ENCODE results near the gene ZNF446. TPM values are rescaled to one million over a fixed set of nuclear protein-coding genes. Genes with fewer than 3 reads are reported as not detected.

Gene ZNF446
- total RNA-seq, 1 donor from 2014 or later: 6.6 TPM

DNA sequence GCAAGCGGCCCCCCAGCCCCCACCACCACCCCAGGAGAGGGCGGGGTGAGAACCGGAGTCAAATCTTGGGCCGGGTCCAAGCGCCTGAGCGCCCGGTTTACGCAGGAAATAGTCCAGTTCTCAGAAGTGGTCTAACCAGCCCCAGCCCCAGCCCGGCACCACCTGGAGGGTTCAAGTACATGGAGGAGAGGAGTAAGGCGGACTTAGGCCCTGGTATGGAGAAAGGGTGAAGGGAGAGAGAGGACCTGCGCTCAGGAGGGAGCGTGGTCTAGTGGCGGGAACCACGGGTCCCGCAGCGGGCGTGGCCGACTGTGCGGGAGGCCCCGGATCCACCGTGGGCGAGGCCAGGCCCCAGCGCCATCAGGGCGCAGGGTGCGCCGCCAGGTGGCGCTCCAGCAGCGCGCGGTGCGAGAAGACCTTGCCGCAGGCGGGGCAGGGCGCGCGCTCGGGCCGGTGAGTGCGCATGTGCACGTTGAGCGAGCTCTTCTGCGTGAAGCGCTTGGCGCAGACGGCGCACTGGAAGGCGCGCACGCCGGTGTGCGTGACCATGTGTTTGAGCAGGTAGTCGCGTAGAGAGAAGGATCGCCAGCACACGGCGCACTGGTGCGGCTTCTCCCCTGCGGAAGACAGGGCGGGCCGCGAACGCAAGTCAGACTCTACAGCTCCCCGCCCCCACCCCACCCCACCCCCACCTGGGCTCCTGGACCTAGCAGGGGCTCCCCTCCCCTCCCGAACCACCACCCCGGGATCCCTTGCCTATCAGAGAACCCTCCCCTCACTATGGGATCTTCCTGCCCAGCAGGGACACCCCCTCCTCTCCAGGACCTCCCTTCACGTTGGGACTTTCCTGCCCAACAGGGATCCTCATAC, 37.8 kb downstream of the ZNF446 start:
- DNase-seq (ENCODE audit: low spot score): peak; percentile 96
- intact Hi-C loops (cut with micrococcal nuclease): loop anchor here (1.0 kb wide), 7 partner anchors 15 to 187 kb away; partner anchors contain the start of genes TRIM28 and ZNF446
- Mint-ChIP-seq H3K4me3 (peak overlapping the region; percentile 91), H3K27ac (peak overlapping the region; percentile 96), H3K9me3 (no peaks in the 10 kb centered on the region), H3K4me1 (ENCODE audit: low read depth) (peaks cover 20% of the 10 kb centered on the region), H3K36me3 (ENCODE audit: low read depth) (peaks cover 19% of the 10 kb centered on the region), H3K27me3 (ENCODE audit: insufficient read depth) (peaks cover 3% of the 10 kb centered on the region)

DNA sequence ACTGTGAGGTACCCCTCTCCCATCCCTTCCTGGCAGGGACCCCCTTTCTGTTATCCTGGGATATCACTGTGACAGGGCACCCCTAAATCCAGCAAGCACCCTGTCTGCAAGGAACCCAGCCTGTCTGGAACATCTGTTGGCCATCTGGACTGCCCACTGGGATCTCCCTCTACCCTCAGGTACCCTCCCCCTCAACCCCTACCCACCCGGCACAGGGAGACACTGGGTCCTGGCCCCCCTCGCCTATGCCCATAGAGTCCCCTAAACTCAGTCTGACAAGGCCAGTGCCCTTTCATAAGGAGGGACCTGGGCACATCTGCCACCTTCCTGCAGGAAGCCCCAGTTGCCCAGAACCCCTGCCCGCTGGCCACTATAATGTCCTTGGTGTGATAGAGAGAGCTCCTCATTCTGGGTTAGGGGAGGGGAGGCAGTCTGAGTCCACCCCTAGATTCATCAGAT, 38.4 kb downstream of the ZNF446 start:
- DNase-seq (ENCODE audit: low spot score): no peak
- Mint-ChIP-seq H3K4me1 (ENCODE audit: low read depth) (peaks cover 24% of the 10 kb centered on the region), H3K27me3 (ENCODE audit: insufficient read depth) (peaks cover 3% of the 10 kb centered on the region), H3K36me3 (ENCODE audit: low read depth) (peaks cover 23% of the 10 kb centered on the region), H3K27ac (peak overlapping the region; percentile 89), H3K4me3 (peak overlapping the region; percentile 91), H3K9me3 (no peaks in the 10 kb centered on the region)
- intact Hi-C loops (cut with micrococcal nuclease): loop anchor here (1.0 kb wide), 7 partner anchors 15 to 187 kb away; partner anchors contain the start of genes TRIM28 and ZNF446

DNA sequence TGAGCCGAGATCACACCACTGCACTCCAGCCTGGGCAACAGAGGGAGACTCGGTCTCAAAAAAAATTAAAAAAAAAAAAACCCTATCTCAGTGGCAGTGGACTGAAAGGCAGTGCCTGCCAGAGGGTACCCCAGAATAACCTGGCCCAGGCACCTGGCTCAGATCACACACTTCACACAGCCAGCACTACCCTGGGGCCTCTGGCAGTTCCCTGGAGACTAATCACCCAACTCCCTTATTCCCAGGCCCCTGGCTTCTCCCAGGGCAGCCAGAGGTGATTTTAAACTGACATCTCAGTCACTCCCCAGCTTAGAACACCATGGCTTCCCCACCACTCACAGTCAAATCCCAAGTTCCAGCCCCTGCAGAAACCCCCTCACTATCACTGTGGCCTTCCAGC, 39.1 kb downstream of the ZNF446 start:
- Mint-ChIP-seq H3K36me3 (ENCODE audit: low read depth) (peaks cover 24% of the 10 kb centered on the region), H3K4me1 (ENCODE audit: low read depth) (peaks cover 30% of the 10 kb centered on the region), H3K27ac (peak overlapping the region; percentile 93), H3K27me3 (ENCODE audit: insufficient read depth) (peaks cover 3% of the 10 kb centered on the region), H3K9me3 (no peaks in the 10 kb centered on the region), H3K4me3 (peak overlapping the region; percentile 91)
- DNase-seq (ENCODE audit: low spot score): no peak
- intact Hi-C loops (cut with micrococcal nuclease): no loop called here

DNA sequence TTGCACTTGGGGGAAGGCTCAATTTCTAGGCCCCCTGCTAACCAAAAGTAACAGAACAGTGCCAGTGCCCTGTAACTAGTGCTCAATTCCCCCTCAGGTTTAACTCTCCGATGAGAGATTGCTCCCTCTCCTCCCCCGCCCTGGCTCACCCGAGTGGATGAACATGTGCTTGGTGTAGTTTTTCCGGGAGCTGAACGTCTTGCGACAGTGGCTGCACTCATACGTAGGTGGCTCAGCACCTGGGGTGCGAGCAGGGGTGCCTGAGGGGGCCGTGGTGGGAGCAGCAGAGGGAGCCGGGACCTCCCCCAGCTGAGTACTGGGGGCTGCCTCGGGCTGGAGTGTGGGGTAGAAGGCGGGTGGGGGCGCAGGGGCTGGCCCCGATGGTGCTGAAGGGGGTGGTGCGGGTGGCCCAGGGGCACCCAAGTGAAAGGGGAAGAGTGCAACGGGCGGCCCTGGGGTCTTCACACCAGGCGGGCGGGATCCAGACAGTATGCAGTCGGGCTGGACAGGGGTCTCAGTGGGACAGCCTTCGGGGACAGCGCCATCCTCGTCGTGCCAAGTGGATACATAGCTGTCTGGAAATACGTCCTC, 40.2 kb downstream of the ZNF446 start:
- peak overlapping the region; percentile 93 for H3K27ac Mint-ChIP-seq

DNA sequence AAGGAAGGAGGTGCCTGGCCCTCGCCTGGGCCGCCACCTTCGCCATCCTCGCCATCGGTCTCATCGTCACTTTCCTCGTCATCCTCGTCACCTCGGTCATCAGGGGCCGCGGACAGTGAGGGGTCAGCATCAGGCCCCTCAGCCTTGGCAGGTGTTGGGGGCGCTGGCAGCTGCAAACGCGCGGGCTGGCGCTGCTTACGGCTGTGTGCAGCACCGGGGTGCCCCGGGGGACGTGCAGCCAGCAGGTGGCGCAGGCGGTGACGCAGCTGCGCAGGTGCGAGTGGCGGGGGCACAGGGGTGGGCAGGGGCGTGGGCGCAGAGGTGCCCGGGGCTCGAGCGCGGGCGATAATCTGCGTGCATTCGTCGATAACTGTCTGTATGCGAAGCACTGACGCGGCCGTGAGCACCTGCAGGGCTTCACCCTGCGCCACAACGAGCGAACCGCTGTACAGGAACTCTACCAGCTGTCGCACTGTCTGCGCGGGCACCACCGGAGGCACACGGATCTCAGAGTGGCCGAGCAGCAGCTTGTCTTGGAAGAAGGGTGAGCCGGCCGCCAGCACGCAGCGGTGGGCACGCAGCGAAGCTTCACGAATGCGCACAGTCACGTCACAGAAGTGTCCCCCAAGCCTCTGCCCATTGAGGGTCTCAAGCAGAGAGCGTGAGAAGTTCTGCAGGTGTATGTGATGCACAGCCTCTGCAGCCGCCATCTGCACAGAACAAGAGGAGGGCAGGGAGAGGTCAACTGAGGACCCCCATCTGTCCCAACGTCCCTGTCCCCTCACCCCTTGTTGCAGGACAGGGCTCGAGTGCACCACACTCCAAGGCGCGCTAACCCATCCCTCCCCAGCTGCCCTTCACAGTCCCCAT, 41.0 kb downstream of the ZNF446 start:
- Mint-ChIP-seq H3K4me3 (peak overlapping the region; percentile 22), H3K27ac (no peak overlapping the region), H3K4me1 (ENCODE audit: low read depth) (peaks cover 34% of the 10 kb centered on the region), H3K27me3 (ENCODE audit: insufficient read depth) (peaks cover 3% of the 10 kb centered on the region), H3K36me3 (ENCODE audit: low read depth) (peaks cover 26% of the 10 kb centered on the region), H3K9me3 (no peaks in the 10 kb centered on the region)
- DNase-seq (ENCODE audit: low spot score): no peak
- intact Hi-C loops (cut with micrococcal nuclease): no loop called here

More for the DNA sequence above, 40.2 kb downstream of the ZNF446 start:
- Mint-ChIP-seq H3K4me3 (peak overlapping the region; percentile 76), H3K36me3 (ENCODE audit: low read depth) (peaks cover 26% of the 10 kb centered on the region), H3K4me1 (ENCODE audit: low read depth) (peaks cover 34% of the 10 kb centered on the region), H3K9me3 (no peaks in the 10 kb centered on the region), H3K27me3 (ENCODE audit: insufficient read depth) (peaks cover 3% of the 10 kb centered on the region)
- intact Hi-C loops (cut with micrococcal nuclease): no loop called here
- DNase-seq (ENCODE audit: low spot score): no peak

DNA sequence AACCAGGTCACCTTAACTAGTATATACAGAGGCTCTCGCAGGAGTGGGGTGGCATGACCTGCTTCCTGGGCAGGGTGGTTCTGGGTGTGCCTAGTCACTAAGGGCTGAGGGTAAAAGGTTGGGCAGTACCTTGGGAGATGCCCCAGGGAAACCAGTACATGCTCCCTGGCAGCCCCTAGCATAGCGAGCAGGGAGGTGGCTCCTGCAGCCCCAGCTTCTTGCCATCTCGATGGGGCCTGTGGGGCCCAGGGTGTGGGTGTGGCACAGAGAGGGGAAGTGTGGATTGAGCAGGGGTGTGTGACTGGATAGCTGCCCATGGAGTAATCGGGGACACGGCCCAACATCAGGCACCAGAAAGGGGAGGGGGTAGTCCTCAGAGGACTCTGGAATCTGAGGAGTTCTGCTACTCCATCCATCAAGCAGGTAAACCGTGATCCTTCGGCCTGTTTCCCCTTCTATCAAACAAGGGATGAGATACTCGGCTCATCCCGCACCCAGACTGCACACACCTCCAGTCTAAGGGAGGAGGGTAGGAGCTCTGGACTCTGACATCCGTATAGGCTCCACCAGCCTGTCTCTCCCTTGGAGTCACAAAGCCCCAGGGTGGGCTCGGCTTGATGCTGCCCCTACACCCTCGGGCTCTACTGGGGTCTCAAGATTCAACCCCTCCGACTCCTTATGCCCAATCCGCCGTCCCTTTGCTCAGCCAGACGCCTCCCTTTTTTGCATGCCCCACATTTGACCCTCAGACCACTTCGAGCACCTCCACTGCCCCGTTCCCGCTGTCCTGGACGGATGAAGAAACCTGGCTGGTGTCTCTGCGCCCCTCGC, 42.3 kb downstream of the ZNF446 start:
- Mint-ChIP-seq H3K36me3 (ENCODE audit: low read depth) (peaks cover 26% of the 10 kb centered on the region), H3K9me3 (no peaks in the 10 kb centered on the region), H3K4me1 (ENCODE audit: low read depth) (peaks cover 34% of the 10 kb centered on the region), H3K27me3 (ENCODE audit: insufficient read depth) (peaks cover 3% of the 10 kb centered on the region), H3K4me3 (peak overlapping the region; percentile 99), H3K27ac (peak overlapping the region; percentile 99)
- intact Hi-C loops (cut with micrococcal nuclease): loop anchor here (1.0 to 2.0 kb wide), 13 partner anchors 19 to 300 kb away; partner anchors contain the start of genes ERVK3-1, MZF1, TRIM28 and UBE2M
- DNase-seq (ENCODE audit: low spot score): no peak

DNA sequence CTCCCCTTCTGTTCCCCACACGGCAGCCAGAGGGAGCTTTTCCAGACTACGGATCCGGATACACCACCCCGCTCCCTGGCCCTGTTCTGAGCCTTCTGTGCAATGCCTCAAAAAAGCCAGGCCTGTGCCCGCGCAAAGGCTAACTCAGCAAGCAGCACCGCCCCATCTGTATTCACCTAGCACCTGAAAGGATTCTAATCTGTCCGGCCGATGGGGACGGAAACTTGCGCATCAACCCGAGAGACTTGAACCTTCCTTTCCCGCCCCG, 42.9 kb downstream of the ZNF446 start:
- peak; percentile 42 for DNase-seq (ENCODE audit: low spot score)
- peak overlapping the region; percentile 99 for H3K4me3 Mint-ChIP-seq
- H3K27ac Mint-ChIP-seq: peak overlapping the region; percentile 99
- H3K9me3 Mint-ChIP-seq: no peaks in the 10 kb centered on the region
- H3K36me3 Mint-ChIP-seq (ENCODE audit: low read depth): peaks cover 25% of the 10 kb centered on the region
- H3K27me3 Mint-ChIP-seq (ENCODE audit: insufficient read depth): peaks cover 3% of the 10 kb centered on the region
- H3K4me1 Mint-ChIP-seq (ENCODE audit: low read depth): peaks cover 34% of the 10 kb centered on the region
- intact Hi-C loops (cut with micrococcal nuclease): loop anchor here (1.0 to 2.0 kb wide), 13 partner anchors 20 to 300 kb away; partner anchors contain the start of genes ERVK3-1, MZF1, TRIM28 and UBE2M

DNA sequence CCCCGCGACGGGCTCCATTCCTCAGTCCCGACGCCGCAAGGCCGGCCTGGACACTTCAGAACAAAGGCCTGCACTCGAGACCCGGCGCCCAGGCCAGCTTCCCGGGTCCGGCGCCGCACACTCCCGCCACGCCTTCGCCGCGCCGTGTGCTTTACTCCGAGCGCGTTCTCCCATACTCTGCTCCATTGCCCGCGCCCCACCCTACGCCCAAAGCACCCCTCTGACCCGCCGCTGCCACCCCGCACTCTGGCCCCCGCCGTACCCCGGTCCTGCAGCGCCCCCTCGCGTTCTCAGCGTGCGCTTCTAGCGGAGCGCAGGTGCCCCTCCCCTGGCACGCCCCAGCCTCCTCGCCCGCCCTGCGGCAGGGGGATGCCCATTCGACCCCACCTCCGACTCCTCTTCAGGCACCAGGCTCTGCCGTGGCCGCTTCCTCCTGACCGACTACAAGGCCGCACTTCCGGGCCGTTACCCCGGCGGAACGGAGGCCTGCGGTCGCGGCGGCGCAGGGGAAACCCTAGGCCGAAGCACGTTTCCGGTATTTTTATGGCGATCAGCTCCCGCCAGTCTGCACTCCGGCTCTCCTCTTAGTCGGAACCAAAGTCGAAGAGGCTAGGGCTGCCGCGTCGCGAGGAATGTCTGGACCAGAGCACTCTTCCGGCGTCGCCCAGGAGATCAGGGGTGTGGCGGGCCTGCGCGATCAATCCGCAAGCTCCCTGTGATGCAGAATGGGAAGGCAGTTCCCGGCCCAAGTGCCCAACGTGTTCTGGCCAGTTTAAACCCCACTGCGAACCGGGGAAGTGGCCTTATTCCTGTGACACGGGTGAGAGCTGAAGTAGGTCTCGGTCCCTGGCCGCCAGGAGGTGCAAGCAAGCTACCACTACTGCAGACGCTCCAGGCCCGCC, 43.5 kb downstream of the ZNF446 start, which contains the start of gene ZBTB45:
Gene ZBTB45 (minus strand): TSS at position 456 of the 902 bp plus-strand sequence. CDS start 2,137 bp downstream, outside the sequence.
- Mint-ChIP-seq H3K27me3 (ENCODE audit: insufficient read depth) (peaks cover 3% of the 10 kb centered on the region), H3K4me3 (peak within 1 kb of the TSS; percentile 99)

DNA sequence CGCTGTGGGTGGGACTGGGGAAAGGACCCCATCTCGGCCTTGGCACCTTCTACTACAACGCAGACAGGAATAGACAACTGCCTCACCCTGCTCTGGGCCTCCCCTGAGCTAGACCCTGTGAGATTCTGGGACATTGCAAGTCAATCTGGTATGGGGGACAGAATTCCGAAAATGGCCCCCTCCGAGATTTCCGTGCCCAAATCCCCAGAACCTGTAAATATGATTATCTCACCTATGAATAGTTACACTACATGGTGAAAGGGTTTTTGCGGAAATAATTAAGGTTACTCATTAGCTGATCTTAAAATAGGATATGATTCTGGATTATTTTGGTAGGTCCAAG, 44.1 kb downstream of the ZNF446 start:
- intact Hi-C loops (cut with micrococcal nuclease): loop anchor here (1.0 kb wide), 1 partner anchor 18 kb away; no protein-coding TSS in a partner anchor
- peak overlapping the region; percentile 99 for H3K4me3 Mint-ChIP-seq
- peak overlapping the region; percentile 99 for H3K27ac Mint-ChIP-seq
- no peaks in the 10 kb centered on the region for H3K9me3 Mint-ChIP-seq
- peaks cover 21% of the 10 kb centered on the region for H3K36me3 Mint-ChIP-seq (ENCODE audit: low read depth)
- peaks cover 33% of the 10 kb centered on the region for H3K4me1 Mint-ChIP-seq (ENCODE audit: low read depth)
- H3K27me3 Mint-ChIP-seq (ENCODE audit: insufficient read depth): peaks cover 3% of the 10 kb centered on the region
- DNase-seq (ENCODE audit: low spot score): no peak

More for the DNA sequence above, 43.5 kb downstream of the ZNF446 start, which contains the start of gene ZBTB45:
- no peaks in the 10 kb centered on the region for H3K9me3 Mint-ChIP-seq
- intact Hi-C loops (cut with micrococcal nuclease): loop anchor here (1.0 to 2.0 kb wide), 14 partner anchors 19 to 301 kb away; partner anchors contain the start of genes ERVK3-1, MZF1, TRIM28 and UBE2M
- peak within 1 kb of the TSS; percentile 99 for H3K27ac Mint-ChIP-seq
- peak; percentile 91 for DNase-seq (ENCODE audit: low spot score)
- H3K4me1 Mint-ChIP-seq (ENCODE audit: low read depth): peaks cover 34% of the 10 kb centered on the region
- peaks cover 24% of the 10 kb centered on the region for H3K36me3 Mint-ChIP-seq (ENCODE audit: low read depth)

DNA sequence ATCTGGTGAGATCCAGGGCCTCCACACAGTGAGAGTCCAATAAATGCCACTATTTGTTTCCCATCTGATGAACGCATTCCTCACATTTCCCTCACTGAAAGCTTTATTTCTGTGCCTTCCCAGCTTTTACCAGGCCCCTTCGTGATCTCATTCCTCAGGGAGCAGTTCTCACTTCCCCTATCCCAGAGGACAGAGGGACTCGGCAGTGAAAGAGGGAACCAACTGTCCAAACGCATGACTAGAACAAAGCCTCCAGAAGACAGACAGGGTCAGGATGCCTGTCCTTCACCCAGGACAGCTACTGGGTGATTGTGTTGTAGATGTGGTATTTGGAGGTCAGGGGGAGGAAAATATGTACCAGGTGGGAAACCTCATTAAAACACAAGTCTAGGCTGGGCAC, 45.5 kb downstream of the ZNF446 start:
- Mint-ChIP-seq H3K27ac (peak overlapping the region; percentile 4), H3K4me3 (peak overlapping the region; percentile 48), H3K27me3 (ENCODE audit: insufficient read depth) (peaks cover 3% of the 10 kb centered on the region), H3K4me1 (ENCODE audit: low read depth) (peaks cover 26% of the 10 kb centered on the region), H3K9me3 (no peaks in the 10 kb centered on the region), H3K36me3 (ENCODE audit: low read depth) (peaks cover 10% of the 10 kb centered on the region)
- intact Hi-C loops (cut with micrococcal nuclease): no loop called here
- DNase-seq (ENCODE audit: low spot score): no peak

DNA sequence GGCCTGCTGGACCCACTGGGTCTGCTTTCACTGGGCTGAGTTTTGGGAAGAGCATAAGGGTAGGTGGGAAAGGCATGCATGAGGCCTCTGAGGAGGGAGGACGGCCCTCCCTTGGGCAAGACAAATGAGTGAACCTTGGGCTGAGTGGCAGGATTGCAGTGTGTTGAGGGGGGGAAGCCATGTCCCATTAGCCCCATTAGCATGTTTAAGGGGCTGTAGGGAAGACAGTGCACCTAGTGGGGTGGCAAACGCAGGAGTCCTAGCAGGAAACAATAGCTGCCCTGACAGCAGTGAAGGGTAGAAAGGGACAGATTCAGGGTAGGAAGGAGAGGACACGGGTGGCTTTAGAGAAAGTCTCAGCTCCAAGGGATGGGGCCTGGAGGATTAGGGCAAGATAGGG, 46.6 kb downstream of the ZNF446 start:
- H3K4me3 Mint-ChIP-seq: no peak overlapping the region
- intact Hi-C loops (cut with micrococcal nuclease): no loop called here
- H3K36me3 Mint-ChIP-seq (ENCODE audit: low read depth): peaks cover 10% of the 10 kb centered on the region
- no peak for DNase-seq (ENCODE audit: low spot score)
- H3K27ac Mint-ChIP-seq: no peak overlapping the region
- no peaks in the 10 kb centered on the region for H3K9me3 Mint-ChIP-seq
- peaks cover 4% of the 10 kb centered on the region for H3K27me3 Mint-ChIP-seq (ENCODE audit: insufficient read depth)
- peaks cover 26% of the 10 kb centered on the region for H3K4me1 Mint-ChIP-seq (ENCODE audit: low read depth)
